Measurements from ENCODE around the gene DIRAS2. TPM values are rescaled to one million over a fixed set of nuclear protein-coding genes. Genes with fewer than 3 reads are reported as not detected.

DIRAS2 gene
- polyA plus RNA-seq, 3 donors: 4.7 to 8.1 (median 4.9) TPM

- no peak for DNase-seq
These were observed 12.6 kb downstream of the DIRAS2 start for GRCh38 chr9:90629991-90630390.

DNA sequence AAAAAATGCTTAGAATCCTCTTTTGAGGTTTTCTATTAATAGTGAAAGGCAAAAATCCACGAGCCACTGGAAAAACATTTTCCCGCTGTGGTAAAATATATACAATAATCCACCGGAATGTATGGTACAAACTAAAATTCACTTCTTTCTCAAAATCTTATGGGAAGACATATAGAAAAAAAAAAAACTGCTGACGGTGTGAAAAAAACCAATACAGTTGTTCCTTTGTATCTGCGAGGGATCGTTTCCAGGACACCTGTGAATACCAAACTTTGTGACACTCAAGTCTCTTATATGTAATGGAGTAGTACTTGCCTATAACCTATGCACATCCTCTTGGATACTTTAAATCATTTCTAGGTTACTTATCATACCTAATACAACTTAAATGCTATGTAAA lies 13.3 kb downstream of the DIRAS2 start:
- DNase-seq: no peak

DNA sequence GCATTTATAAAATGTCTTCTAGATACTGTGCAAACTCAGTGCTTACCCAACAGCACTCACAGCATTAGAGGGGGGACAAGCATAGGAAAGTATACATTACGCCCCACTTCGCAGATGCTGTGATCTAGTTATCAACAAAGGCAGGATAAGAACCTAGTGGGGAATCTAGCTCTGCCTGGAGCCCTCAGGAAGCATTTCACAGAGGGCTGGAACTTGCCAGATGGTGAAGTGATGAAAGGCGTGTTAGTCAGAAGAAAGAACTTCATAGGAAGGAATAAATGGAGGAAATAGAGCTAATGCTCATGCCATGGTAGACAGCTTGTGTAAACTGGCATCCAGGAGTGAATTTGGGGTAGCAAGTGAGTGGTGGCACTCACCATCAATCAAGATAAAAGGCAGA lies 25.8 kb downstream of the DIRAS2 start:
- no peak for DNase-seq

GRCh38 chr9:90613502-90613901 lies 29.1 kb downstream of the DIRAS2 start:
- DNase-seq: no peak

GRCh38 chr9:90612957-90613356 lies 29.7 kb downstream of the DIRAS2 start:
- DNase-seq: no peak

GRCh38 chr9:90611568-90611967 lies 31.1 kb downstream of the DIRAS2 start:
- DNase-seq: no peak

DNA sequence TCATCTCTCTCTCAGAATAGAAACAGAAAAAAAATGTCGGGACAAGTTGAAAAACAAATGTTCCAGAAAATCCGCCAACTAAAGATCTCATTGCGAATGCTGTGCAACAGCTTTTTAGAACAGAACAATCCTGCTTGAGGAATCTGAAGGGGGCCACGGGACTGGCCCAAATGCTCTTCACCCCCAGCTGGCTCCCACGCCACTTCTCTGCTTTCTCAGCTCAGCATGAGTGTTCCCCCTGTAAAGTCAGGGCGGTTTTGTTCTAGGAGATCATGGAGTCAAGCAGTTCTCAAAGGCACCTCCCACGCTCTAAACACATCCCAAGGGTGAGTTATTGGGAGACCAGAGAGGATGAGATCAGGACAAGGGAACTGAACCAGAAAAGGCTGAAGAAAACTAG lies 31.5 kb downstream of the DIRAS2 start:
- DNase-seq: no peak

DNA sequence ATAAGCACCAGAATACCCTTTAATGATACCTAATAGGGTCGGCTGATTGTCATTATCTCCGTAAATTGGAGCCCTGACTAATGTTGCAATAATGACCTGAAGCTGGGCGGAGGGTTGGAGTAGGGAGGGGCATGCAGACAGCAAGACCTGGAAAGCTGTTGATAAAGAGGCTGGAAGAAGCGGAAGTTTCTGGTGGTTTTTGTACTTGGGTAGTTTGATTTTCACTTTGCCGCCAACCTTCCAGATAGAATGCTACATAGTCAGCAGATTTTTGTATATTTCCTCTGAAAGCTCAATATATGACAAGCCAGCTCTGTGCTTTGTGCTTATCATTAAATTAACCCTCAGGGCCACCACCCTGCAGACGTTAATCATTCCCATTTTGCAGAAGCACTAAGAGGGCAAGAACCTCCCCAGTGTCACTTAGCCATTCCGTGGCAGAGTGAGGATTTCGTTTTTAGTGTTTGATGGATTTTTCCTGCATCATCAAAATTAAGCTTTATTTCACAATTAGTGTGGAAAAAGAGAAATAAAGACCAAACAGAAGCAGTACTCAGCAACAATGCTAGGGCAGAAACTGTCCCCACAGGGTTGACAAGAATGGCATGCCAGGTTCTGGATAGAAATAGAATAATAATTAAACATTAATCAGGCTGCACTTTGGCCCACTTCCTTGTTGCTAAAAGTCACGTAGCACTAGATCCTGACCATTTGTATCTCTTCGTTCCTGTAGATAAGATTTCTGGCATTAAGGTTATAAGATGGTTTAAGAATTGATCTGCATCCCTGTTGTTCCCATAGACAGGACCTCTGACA lies 34.7 kb downstream of the DIRAS2 start:
- no peak for DNase-seq

GRCh38 chr9:90600029-90600428 lies 42.6 kb downstream of the DIRAS2 start:
- no peak for DNase-seq

- no peak for DNase-seq
These were observed 44.4 kb downstream of the DIRAS2 start for GRCh38 chr9:90598191-90598590.

DNA sequence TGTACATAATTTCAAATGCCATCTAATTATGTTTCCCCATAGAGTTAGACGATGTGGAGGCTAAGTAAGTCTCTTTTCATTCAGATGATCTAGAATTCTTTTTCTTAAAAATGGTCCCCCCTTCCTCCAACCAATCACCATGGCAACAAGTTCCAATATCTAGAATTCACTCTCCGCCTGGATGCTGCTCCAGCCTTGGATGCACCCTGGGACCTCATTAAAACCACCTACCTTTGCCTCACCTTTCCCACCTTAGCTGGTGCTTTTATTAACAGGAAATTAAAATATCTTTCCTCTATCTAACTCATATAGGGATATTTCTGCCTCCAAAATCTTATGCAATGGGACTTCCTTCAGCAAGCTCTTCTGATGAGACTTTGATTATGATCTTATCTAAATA lies 49.0 kb downstream of the DIRAS2 start:
- DNase-seq: no peak

- DNase-seq: no peak
These were observed 62.0 kb downstream of the DIRAS2 start for GRCh38 chr9:90580576-90580975.

- no peak for DNase-seq
These were observed 63.4 kb downstream of the DIRAS2 start for GRCh38 chr9:90579181-90579580.

DNA sequence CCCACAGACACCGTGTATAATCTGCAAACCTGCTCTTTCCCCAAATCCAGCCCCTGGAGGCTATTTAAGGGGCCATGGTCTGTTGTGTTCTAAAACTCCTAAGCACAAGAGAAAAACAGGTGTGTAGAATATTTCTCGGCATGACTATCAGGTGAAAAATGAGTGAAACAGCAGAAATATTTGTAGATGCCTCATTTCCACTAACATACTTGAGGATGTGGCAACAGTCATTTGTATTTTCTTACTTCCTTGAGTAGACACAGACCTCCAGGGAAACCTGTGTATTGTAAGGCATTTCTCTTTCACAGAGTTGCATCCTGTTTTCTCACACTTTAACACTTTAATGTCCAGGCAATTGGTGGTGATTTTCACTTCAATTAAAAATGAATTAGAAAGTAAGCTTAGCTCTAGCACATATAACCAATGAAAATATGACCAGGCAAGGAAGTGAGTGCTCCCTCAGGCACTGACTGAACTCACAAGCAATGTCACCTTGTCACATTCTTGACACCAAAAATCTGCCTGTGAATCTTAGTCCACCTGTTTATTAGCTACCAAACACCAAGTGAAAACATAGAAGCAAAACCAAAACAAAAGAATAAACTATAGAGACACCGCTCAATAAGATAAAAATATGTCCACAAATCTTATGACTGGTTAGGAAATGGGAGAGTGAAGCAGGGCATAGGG lies 64.4 kb downstream of the DIRAS2 start:
- no peak for DNase-seq

DNA sequence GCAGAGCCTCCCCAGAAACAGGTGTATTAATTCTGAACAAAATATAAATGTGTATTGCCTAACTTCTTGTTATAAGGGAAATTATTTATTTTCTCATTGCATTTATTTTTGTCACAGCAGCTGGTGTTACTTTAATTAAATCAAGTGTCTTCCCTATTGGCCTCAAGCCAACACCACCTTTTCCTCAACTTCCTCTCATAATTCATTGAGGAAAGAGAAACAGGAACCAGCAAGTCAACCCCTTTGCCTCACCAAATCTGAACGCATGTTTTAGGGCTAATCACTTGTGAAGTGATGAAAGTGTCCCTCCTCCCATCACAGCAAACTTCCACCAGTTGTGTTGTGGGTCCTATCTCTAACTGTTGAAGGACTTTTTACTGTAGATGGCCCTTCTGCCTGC lies 73.1 kb downstream of the DIRAS2 start:
- no peak for DNase-seq

DNA sequence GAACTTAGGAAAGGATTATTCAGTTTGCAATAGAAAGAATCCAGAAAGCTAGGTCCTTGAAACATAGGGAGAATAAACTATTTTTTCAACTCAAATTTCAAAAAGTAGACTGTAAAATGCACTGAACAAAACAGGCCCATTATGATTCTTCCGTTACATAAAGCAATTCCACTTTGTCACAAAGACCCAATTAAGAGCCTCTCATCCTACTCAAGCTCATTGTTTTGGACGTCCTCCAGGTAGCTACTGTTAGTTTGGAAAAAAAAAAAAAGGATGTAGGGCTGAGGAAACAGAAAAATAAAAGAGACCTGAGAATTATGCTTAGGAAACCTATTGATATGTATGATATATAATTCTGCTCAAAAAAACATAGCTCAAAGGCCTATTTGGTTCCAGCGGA lies 74.0 kb downstream of the DIRAS2 start:
- no peak for DNase-seq

GRCh38 chr9:90562229-90562628 lies 80.4 kb downstream of the DIRAS2 start:
- no peak for DNase-seq

Other genes starting within 250 kb of the DIRAS2 start
- 10 to 100 TPM; 26.1 to 35.7 (median 34.6) TPM for gene SYK, start 159.0 kb upstream of the DIRAS2 start, polyA plus RNA-seq (ENCODE audit: insufficient read length in 3 of 3)